H9 (cell line): ENCODE measurements around the gene RAB1A. TPM values are rescaled to one million over a fixed set of nuclear protein-coding genes. Genes with fewer than 3 reads are reported as not detected.

ENCODE experiments used
- DNase-seq: peaks from one replicate; pipeline ENCODE4 v3.0.0-alpha.2; 2017
- H2AFZ ChIP-seq: one replicate; pipeline ENCODE4 v1.6.1; 2013; ENCODE audit warnings: mild to moderate bottlenecking, low read length, control low read depth, moderate library complexity
- H2AK5ac ChIP-seq: 2 replicates; pipeline ENCODE4 v1.6.1; 2013; ENCODE audit warnings: low read length, control low read depth, mixed read lengths; ENCODE audit not compliant: insufficient read length
- H2BK120ac ChIP-seq: one replicate; pipeline ENCODE4 v1.6.1; 2013; ENCODE audit warnings: low read depth, mild to moderate bottlenecking, low read length, control low read depth, inconsistent platforms; ENCODE audit not compliant: poor library complexity, severe bottlenecking
- H2BK12ac ChIP-seq: 2 replicates; pipeline ENCODE4 v1.6.1; 2013; ENCODE audit warnings: low read length, control low read depth, mixed read lengths, low read depth; ENCODE audit not compliant: insufficient read length
- H2BK15ac ChIP-seq: 2 replicates; pipeline ENCODE4 v1.6.1; 2013; ENCODE audit warnings: low read depth, low read length, control low read depth
- H2BK20ac ChIP-seq: one replicate; pipeline ENCODE4 v1.6.1; 2013; ENCODE audit warnings: low read depth, mild to moderate bottlenecking, low read length, control low read depth, inconsistent platforms; ENCODE audit not compliant: poor library complexity, severe bottlenecking
- H2BK5ac ChIP-seq: 2 replicates; pipeline ENCODE4 v1.6.1; 2013; ENCODE audit warnings: low read length, control low read depth, mixed read lengths; ENCODE audit not compliant: insufficient read length
- H3K14ac ChIP-seq: 2 replicates; pipeline ENCODE4 v1.6.1; 2013; ENCODE audit warnings: low read length, control low read depth; ENCODE audit not compliant: insufficient read depth
- H3K18ac ChIP-seq: 2 replicates; pipeline ENCODE4 v1.6.1; 2013; ENCODE audit warnings: low read depth, mild to moderate bottlenecking, mixed read lengths, low read length, control low read depth; ENCODE audit not compliant: insufficient read length
- H3K23ac ChIP-seq: 2 replicates; pipeline ENCODE4 v1.6.1; 2013; ENCODE audit warnings: low read length, control low read depth, mixed read lengths, low read depth; ENCODE audit not compliant: insufficient read length
- H3K23me2 ChIP-seq: 2 replicates; pipeline ENCODE4 v1.6.1; 2013; ENCODE audit warnings: low read depth, mild to moderate bottlenecking, mixed read lengths, low read length, control low read depth; ENCODE audit not compliant: insufficient read length, poor library complexity, severe bottlenecking
- H3K27ac ChIP-seq: 2 replicates; pipeline ENCODE4 v1.5.1; 2013; ENCODE audit warnings: low read length, control low read depth, mixed read lengths, low read depth; ENCODE audit not compliant: insufficient read length
- H3K27me3 ChIP-seq: 2 replicates; pipeline ENCODE4 v1.6.1; 2013; ENCODE audit warnings: low read length, control low read depth, inconsistent platforms; ENCODE audit not compliant: insufficient read depth
- H3K4ac ChIP-seq: 2 replicates; pipeline ENCODE4 v1.6.1; 2013; ENCODE audit warnings: low read depth, mild to moderate bottlenecking, control low read depth, inconsistent platforms, low read length, moderate library complexity
- H3K4me1 ChIP-seq: 2 replicates; pipeline ENCODE4 v1.6.1; 2013; ENCODE audit warnings: low read length, control low read depth, inconsistent platforms; ENCODE audit not compliant: insufficient read depth
- H3K4me2 ChIP-seq: 2 replicates; pipeline ENCODE4 v1.6.1; 2013; ENCODE audit warnings: low read length, control low read depth, mixed read lengths; ENCODE audit not compliant: insufficient read length, insufficient read depth
- H3K56ac ChIP-seq: 2 replicates; pipeline ENCODE4 v1.6.1; 2013; ENCODE audit warnings: low read depth, mild to moderate bottlenecking, mixed read lengths, low read length, control low read depth; ENCODE audit not compliant: insufficient read length
- H3K79me1 ChIP-seq: 2 replicates; pipeline ENCODE4 v1.6.1; 2013; ENCODE audit warnings: low read depth, mild to moderate bottlenecking, moderate library complexity, low read length, control low read depth, inconsistent platforms; ENCODE audit not compliant: insufficient read depth, poor library complexity, severe bottlenecking
- H3K79me2 ChIP-seq: 2 replicates; pipeline ENCODE4 v1.6.1; 2013; ENCODE audit warnings: low read length, control low read depth, inconsistent platforms; ENCODE audit not compliant: insufficient read depth
- H3K9ac ChIP-seq: 2 replicates; pipeline ENCODE4 v1.6.1; 2013; ENCODE audit warnings: low read length, control low read depth, mixed read lengths; ENCODE audit not compliant: insufficient read length; ENCODE audit errors: extremely low read depth
- H3K9me3 ChIP-seq: one replicate; pipeline ENCODE4 v1.6.1; 2013; ENCODE audit warnings: low read depth, low read length, inconsistent platforms; ENCODE audit not compliant: control insufficient read depth
- H3T11ph ChIP-seq: one replicate; pipeline ENCODE4 v1.6.1; 2013; ENCODE audit warnings: mild to moderate bottlenecking, low read length, control low read depth, inconsistent platforms
- H4K20me1 ChIP-seq: one replicate; pipeline ENCODE4 v1.6.1; 2013; ENCODE audit not compliant: control insufficient read depth, insufficient read length, insufficient read depth
- H4K5ac ChIP-seq: 2 replicates; pipeline ENCODE4 v1.6.1; 2013; ENCODE audit warnings: low read depth, mild to moderate bottlenecking, mixed read lengths, low read length, control low read depth; ENCODE audit not compliant: insufficient read length
- H4K8ac ChIP-seq: replicated peaks from 2 replicates; pipeline ENCODE4 v1.6.1; 2013; ENCODE audit warnings: low read length, control low read depth, mixed read lengths, low read depth; ENCODE audit not compliant: insufficient read length
- H4K91ac ChIP-seq: 2 replicates; pipeline ENCODE4 v1.6.1; 2013; ENCODE audit warnings: low read depth, mild to moderate bottlenecking, moderate library complexity, mixed read lengths, low read length, control low read depth; ENCODE audit not compliant: insufficient read length
- H3K27ac Mint-ChIP-seq, 3 experiments: 2 replicates in 2 of 3; 3 replicates in 1 of 3; pipeline ENCODE4 v1.8.0; 2020 to 2021; ENCODE audit warnings: mixed read lengths in 3 of 3, mild to moderate bottlenecking in 1 of 3, moderate library complexity in 1 of 3
- H3K27me3 Mint-ChIP-seq: 2 replicates; pipeline ENCODE4 v1.8.0; 2021; ENCODE audit warnings: low read depth, mild to moderate bottlenecking, moderate library complexity, mixed read lengths
- H3K36me3 Mint-ChIP-seq, 3 experiments: 2 replicates in 2 of 3; 3 replicates in 1 of 3; pipeline ENCODE4 v1.8.0; 2020 to 2021; ENCODE audit warnings: low read depth in 3 of 3, mixed read lengths in 3 of 3; ENCODE audit not compliant: insufficient read depth in 1 of 3
- H3K4me1 Mint-ChIP-seq, 2 experiments: 2 replicates each; pipeline ENCODE4 v1.8.0; 2020; ENCODE audit warnings: mixed read lengths in 2 of 2
- H3K4me3 Mint-ChIP-seq, 2 experiments: 2 replicates in 1 of 2; 3 replicates in 1 of 2; pipeline ENCODE4 v1.8.0; 2020 to 2021; ENCODE audit warnings: mild to moderate bottlenecking in 2 of 2, mixed read lengths in 2 of 2, moderate library complexity in 1 of 2
- H3K9me3 Mint-ChIP-seq, 2 experiments: 2 replicates in 1 of 2; 3 replicates in 1 of 2; pipeline ENCODE4 v1.8.0; 2020; ENCODE audit warnings: mild to moderate bottlenecking in 2 of 2, mixed read lengths in 2 of 2, moderate library complexity in 1 of 2
- CTCF ChIP-seq: fragments of 200-600 bp; sonication (generic); conservative IDR thresholded peaks from 3 replicates; pipeline ENCODE4 v1.8.0; 2021; ENCODE audit warnings: antibody characterized with exemption, mild to moderate bottlenecking
- WGBS: extraction: QIAGEN DNeasy Blood & Tissue Kit; methylation state at CpG from one replicate; pipeline ENCODE4 v1.1.7; 2013; ENCODE audit warnings: missing lambda C conversion rate, low lambda C conversion rate, mixed read lengths; ENCODE audit not compliant: insufficient read length; ENCODE audit errors: extremely low coverage; 5-methylcytosine and 5-hydroxymethylcytosine counted together
- total RNA-seq: library from RNA; stranded (reverse); gene quantifications from 2 replicates; pipeline ENCODE4 v1.2.1, GENCODE V29; 2021

RAB1A gene
- total RNA-seq, 1 experiment from 2014 or later: 112 TPM

- H3K27ac Mint-ChIP-seq: peak overlapping the region in 1 of 3 experiments; percentile 12; a peak in 1 of 7 replicates
- H4K20me1 ChIP-seq: no peaks in the 10 kb centered on the region
- no CpG with 5 or more reads among the region's 2 CpGs for WGBS
- H4K8ac ChIP-seq: no peak overlapping the region
- H2BK12ac ChIP-seq: no peak overlapping the region
- H3T11ph ChIP-seq: no peak overlapping the region
- H3K79me2 ChIP-seq: no peaks in the 10 kb centered on the region
- no peak overlapping the region for H2AK5ac ChIP-seq
- H3K27ac ChIP-seq: no peak overlapping the region
- H2BK15ac ChIP-seq: no peak overlapping the region
- no peaks in the 10 kb centered on the region for H3K9me3 ChIP-seq
- H3K27me3 Mint-ChIP-seq: no peaks in the 10 kb centered on the region; the same call in 1 of the 2 replicates
- H3K4me1 ChIP-seq: no peaks in the 10 kb centered on the region
- H3K4me3 Mint-ChIP-seq: no peak overlapping the region
- no peak overlapping the region for H3K56ac ChIP-seq
- no peak for DNase-seq
- H3K4me2 ChIP-seq: no peak overlapping the region
- H2AFZ ChIP-seq: no peak overlapping the region
- no peak overlapping the region for H4K91ac ChIP-seq
- H3K23me2 ChIP-seq: no peaks in the 10 kb centered on the region
- H2BK5ac ChIP-seq: no peak overlapping the region
- no peaks in the 10 kb centered on the region for H3K9me3 Mint-ChIP-seq
- no peak overlapping the region for H2BK20ac ChIP-seq
- no peak overlapping the region for H3K23ac ChIP-seq
- no peak overlapping the region for H3K4ac ChIP-seq
- H4K5ac ChIP-seq: no peak overlapping the region
- TF ChIP-seq CTCF: no peak
- H3K79me1 ChIP-seq: no peaks in the 10 kb centered on the region
- no peaks in the 10 kb centered on the region for H3K27me3 ChIP-seq
- H3K9ac ChIP-seq: no peak overlapping the region
- H2BK120ac ChIP-seq: no peak overlapping the region
- H3K36me3 Mint-ChIP-seq: no peaks in the 10 kb centered on the region
- H3K14ac ChIP-seq: no peak overlapping the region
- no peak overlapping the region for H3K18ac ChIP-seq
- peaks cover 16 to 23% of the 10 kb centered on the region in 2 experiments for H3K4me1 Mint-ChIP-seq
Measured at GRCh38 chr2:65159906-65160305, 30.0 kb upstream of the RAB1A start.
